IMR-90 (cell line): ENCODE data around the gene OR6S1. TPM values are rescaled to one million over a fixed set of nuclear protein-coding genes. Genes with fewer than 3 reads are reported as not detected.

Experiments used
- ATAC-seq: fragments of 200-7000 bp; cut with Tn5 transposase; 2 replicates; pipeline ENCODE4 v1.9.1; 2020; ENCODE audit warnings: low read depth, mild to moderate bottlenecking, moderate library complexity
- BruUV-seq: library from RNA; stranded (reverse); fragments of 400-500 nt; replicated peaks from 2 replicates; lab custom pipeline; 2021; lab: Mats Ljungman, UMichigan
- CTCF ChIA-PET: fragments of 300-600 bp; formaldehyde crosslinking; extraction: SDS; loops from one replicate; lab custom pipeline; 2021; ENCODE audit warnings: antibody characterized with exemption; lab: Yijun Ruan, JAX
- POLR2A ChIA-PET: fragments of 300-600 bp; sonication (Branson Sonifier 250); formaldehyde crosslinking; loops from one replicate; lab custom pipeline; 2022; ENCODE audit warnings: antibody characterized with exemption; ENCODE audit not compliant: unreplicated experiment; lab: Charles Lee
- DNase-seq: peaks from one replicate; pipeline ENCODE4 v3.0.0; 2013
- H2AFZ ChIP-seq: replicated peaks from 2 replicates; pipeline ENCODE3; 2013; ENCODE audit warnings: low read length, mild to moderate bottlenecking; ENCODE audit not compliant: poor library complexity
- H2AK5ac ChIP-seq: 2 replicates; pipeline ENCODE4 v1.6.1; 2013; ENCODE audit warnings: low read depth, low read length, inconsistent platforms
- H2AK9ac ChIP-seq: replicated peaks from 2 replicates; pipeline ENCODE3; 2013; ENCODE audit warnings: mild to moderate bottlenecking, low read depth, low read length, moderate library complexity; ENCODE audit not compliant: poor library complexity
- H2BK120ac ChIP-seq: 2 replicates; pipeline ENCODE4 v1.6.1; 2013; ENCODE audit warnings: low read depth, low read length, inconsistent platforms
- H2BK15ac ChIP-seq: 3 replicates; pipeline ENCODE4 v1.6.1; 2013; ENCODE audit warnings: low read depth, low read length, inconsistent platforms
- H2BK20ac ChIP-seq: 2 replicates; pipeline ENCODE4 v1.6.1; 2013; ENCODE audit warnings: low read depth, mild to moderate bottlenecking, inconsistent platforms, low read length, moderate library complexity
- H2BK5ac ChIP-seq: 2 replicates; pipeline ENCODE4 v1.6.1; 2013; ENCODE audit warnings: mild to moderate bottlenecking, low read depth, low read length, inconsistent platforms; ENCODE audit not compliant: poor library complexity, severe bottlenecking
- H3K14ac ChIP-seq: replicated peaks from 2 replicates; pipeline ENCODE4 v1.6.1; 2013; ENCODE audit warnings: low read depth, low read length, inconsistent platforms
- H3K18ac ChIP-seq: 2 replicates; pipeline ENCODE4 v1.6.1; 2013; ENCODE audit warnings: low read depth, low read length, control low read depth
- H3K23ac ChIP-seq: 2 replicates; pipeline ENCODE4 v1.6.1; 2013; ENCODE audit warnings: low read depth, low read length, inconsistent platforms
- H3K27ac ChIP-seq: 2 replicates; pipeline ENCODE4 v1.5.1; 2013; ENCODE audit warnings: mild to moderate bottlenecking, control low read depth, low read length; ENCODE audit not compliant: insufficient read depth
- H3K27me3 ChIP-seq: 2 replicates; pipeline ENCODE4 v1.6.1; 2013; ENCODE audit warnings: low read length; ENCODE audit not compliant: control insufficient read depth, insufficient read depth
- H3K36me3 ChIP-seq: 2 replicates; pipeline ENCODE4 v1.6.1; 2013; ENCODE audit warnings: low read length, mixed read lengths; ENCODE audit not compliant: control insufficient read depth, insufficient read depth
- H3K4ac ChIP-seq: 2 replicates; pipeline ENCODE4 v1.6.1; 2013; ENCODE audit warnings: low read depth, low read length, inconsistent platforms
- H3K4me1 ChIP-seq: 2 replicates; pipeline ENCODE4 v1.6.1; 2013; ENCODE audit warnings: low read length, mixed read lengths; ENCODE audit not compliant: control insufficient read depth, insufficient read depth
- H3K4me2 ChIP-seq: 2 replicates; pipeline ENCODE4 v1.6.1; 2013; ENCODE audit warnings: low read depth, mild to moderate bottlenecking, control low read depth, low read length, moderate library complexity
- H3K4me3 ChIP-seq: 2 replicates; pipeline ENCODE4 v1.5.1; 2013; ENCODE audit warnings: low read depth, mild to moderate bottlenecking, control low read depth, low read length, moderate library complexity; ENCODE audit not compliant: insufficient read depth
- H3K56ac ChIP-seq: 2 replicates; pipeline ENCODE4 v1.6.1; 2013; ENCODE audit warnings: low read length, inconsistent platforms; ENCODE audit not compliant: insufficient read depth; ENCODE audit errors: extremely low read depth
- H3K79me1 ChIP-seq, 2 experiments: 2 replicates each; pipeline ENCODE4 v1.6.1; 2013; ENCODE audit warnings: low read length in 2 of 2, inconsistent platforms in 1 of 2, low read depth in 1 of 2
- H3K9ac ChIP-seq: 2 replicates; pipeline ENCODE4 v1.6.1; 2013; ENCODE audit warnings: low read depth, low read length, control low read depth
- H3K9me1 ChIP-seq: 2 replicates; pipeline ENCODE4 v1.6.1; 2013; ENCODE audit warnings: low read length, inconsistent platforms; ENCODE audit not compliant: insufficient read depth
- H3K9me3 ChIP-seq: 2 replicates; pipeline ENCODE4 v1.6.1; 2013; ENCODE audit warnings: low read length; ENCODE audit not compliant: control insufficient read depth, insufficient read depth
- H4K20me1 ChIP-seq: 2 replicates; pipeline ENCODE4 v1.6.1; 2013; ENCODE audit warnings: low read length, inconsistent platforms; ENCODE audit not compliant: insufficient read depth
- H4K5ac ChIP-seq: 2 replicates; pipeline ENCODE4 v1.6.1; 2013; ENCODE audit warnings: mild to moderate bottlenecking, low read depth, low read length, control low read depth
- H4K8ac ChIP-seq, 2 experiments: 2 replicates each; pipeline ENCODE4 v1.6.1; 2013; ENCODE audit warnings: low read depth in 2 of 2, low read length in 2 of 2, control low read depth in 1 of 2, inconsistent platforms in 1 of 2
- H4K91ac ChIP-seq: 2 replicates; pipeline ENCODE4 v1.6.1; 2013; ENCODE audit warnings: low read depth, low read length, inconsistent platforms; ENCODE audit not compliant: insufficient read depth
- BHLHE40 ChIP-seq: fragments of 150-350 bp; IDR thresholded peaks from 2 replicates; pipeline ENCODE4 v1.6.1; 2016; ENCODE audit warnings: mild to moderate bottlenecking, low read depth, low read length
- CEBPB ChIP-seq: IDR thresholded peaks from 2 replicates; pipeline ENCODE4 v1.6.1; 2012; ENCODE audit warnings: low read depth, low read length, improper control_type of control experiment
- CHD1 ChIP-seq: IDR thresholded peaks from 2 replicates; pipeline ENCODE4 v1.6.1; 2012; ENCODE audit warnings: low read depth, low read length, improper control_type of control experiment
- ELK1 ChIP-seq: fragments of 150-350 bp; IDR thresholded peaks from 2 replicates; pipeline ENCODE4 v1.6.1; 2016; ENCODE audit warnings: low read depth, mild to moderate bottlenecking, low read length, moderate library complexity, borderline replicate concordance
- FOS ChIP-seq: fragments of 150-350 bp; IDR thresholded peaks from 2 replicates; pipeline ENCODE4 v1.6.1; 2016; ENCODE audit warnings: low read depth, low read length
- MAZ ChIP-seq: IDR thresholded peaks from 2 replicates; pipeline ENCODE4 v1.6.1; 2012; ENCODE audit warnings: low read depth, mild to moderate bottlenecking, low read length, improper control_type of control experiment, moderate library complexity, borderline replicate concordance
- MXI1 ChIP-seq: IDR thresholded peaks from 2 replicates; pipeline ENCODE4 v1.6.1; 2012; ENCODE audit warnings: low read depth, mild to moderate bottlenecking, low read length, moderate library complexity, borderline replicate concordance
- NFE2L2 ChIP-seq: fragments of 150-350 bp; IDR thresholded peaks from 2 replicates; pipeline ENCODE4 v1.6.1; 2016; ENCODE audit warnings: low read depth, mild to moderate bottlenecking, low read length
- RAD21 ChIP-seq: IDR thresholded peaks from 2 replicates; pipeline ENCODE4 v1.6.1; 2012; ENCODE audit warnings: low read length, improper control_type of control experiment
- RFX5 ChIP-seq: IDR thresholded peaks from 2 replicates; pipeline ENCODE4 v1.8.0; 2012; ENCODE audit warnings: low read depth, mild to moderate bottlenecking, low read length, moderate library complexity
- SMC3 ChIP-seq: fragments of 150-350 bp; IDR thresholded peaks from 2 replicates; pipeline ENCODE4 v1.6.1; 2016; ENCODE audit warnings: low read depth, mild to moderate bottlenecking, antibody characterized with exemption, low read length, moderate library complexity
- USF2 ChIP-seq: fragments of 150-350 bp; IDR thresholded peaks from 2 replicates; pipeline ENCODE4 v1.6.1; 2017; ENCODE audit warnings: mild to moderate bottlenecking, antibody characterized with exemption, low read length, low read depth
- WGBS, 2 experiments: methylation state at CpG; one replicate each; pipeline versions ENCODE4 v1.1.5 to v1.1.7; 2013; ENCODE audit warnings: missing lambda C conversion rate in 2 of 2; ENCODE audit not compliant: insufficient read length in 1 of 2; ENCODE audit errors: extremely low coverage in 2 of 2; 5-methylcytosine and 5-hydroxymethylcytosine counted together
- dilution Hi-C: fragments of 300-500 bp; cut with HindIII; formaldehyde crosslinking; loops from one replicate; pipeline ENCODE4 v1.14.3; 2018; ENCODE audit warnings: low sequenced_read_pairs; ENCODE audit not compliant: unreplicated experiment
- in situ Hi-C: fragments of 300-500 bp; cut with MboI; formaldehyde crosslinking; loops from 3 replicates; pipeline ENCODE4 v1.14.3; 2019; ENCODE audit warnings: low sequenced_read_pairs, inconsistent platforms, mixed read lengths
- intact Hi-C: fragments of 100-400 bp; cut with micrococcal nuclease; formaldehyde crosslinking; loops from 2 replicates; pipeline ENCODE4 v1.10.0; 2022
- polyA plus RNA-seq, 3 experiments: library from polyadenylated mRNA; depleted of rRNA; stranded (reverse); fragments of >200 nt; gene quantifications; 2 replicates each; pipeline ENCODE4 v1.2.3, GENCODE V29; 2012; ENCODE audit warnings: low replicate concordance in 1 of 3
- total RNA-seq: library from RNA; depleted of rRNA; stranded (reverse); fragments of >200 nt; gene quantifications from 2 replicates; pipeline ENCODE4 v1.2.3, GENCODE V29; 2012

OR6S1 gene
- total and polyA plus RNA-seq, 2 of the 4 experiments (the other 2 are of a cell fraction) = not detected

GRCh38 chr14:20676072-20676471 is 34.6 kb upstream of the OR6S1 start:
- H2BK120ac ChIP-seq = no peak overlapping the region
- CTCF ChIA-PET = no interaction called here
- in situ Hi-C loops (no loop called here), dilution Hi-C loops (no loop called here), intact Hi-C loops (no loop called here)
- H3K4me1 ChIP-seq = no peaks in the 10 kb centered on the region
- no peak overlapping the region for H3K14ac ChIP-seq
- H2AK9ac ChIP-seq = no peak overlapping the region
- H3K79me1 ChIP-seq = no peaks in the 10 kb centered on the region
- no peak overlapping the region for H3K9ac ChIP-seq
- POLR2A ChIA-PET = no interaction called here
- no peak overlapping the region for H3K27ac ChIP-seq
- ATAC-seq = no peak
- H3K9me3 ChIP-seq = no peaks in the 10 kb centered on the region
- H2AFZ ChIP-seq = no peak overlapping the region
- no peaks in the 10 kb centered on the region; the same call in 1 of the 2 replicates for H3K27me3 ChIP-seq
- no peak for TF ChIP-seq USF2
- no peak for TF ChIP-seq FOS
- no peak for TF ChIP-seq CEBPB
- TF ChIP-seq MXI1 = no peak
- no peak for TF ChIP-seq SMC3
- no peak for TF ChIP-seq ELK1
- TF ChIP-seq RAD21 = no peak
- TF ChIP-seq MAZ = no peak
- no peak for TF ChIP-seq BHLHE40
- TF ChIP-seq CHD1 = no peak
- no peak for TF ChIP-seq NFE2L2
- TF ChIP-seq RFX5 = no peak
- no CpG with 5 or more reads among the region's 2 CpGs for WGBS, 2 experiments
- H2BK5ac ChIP-seq = no peak overlapping the region
- H3K36me3 ChIP-seq = no peaks in the 10 kb centered on the region
- no TSS peak for BruUV-seq
- no peak overlapping the region for H2BK15ac ChIP-seq
- no peak overlapping the region for H3K23ac ChIP-seq
- no peak overlapping the region for H3K18ac ChIP-seq
- H3K56ac ChIP-seq = no peak overlapping the region
- H3K4me2 ChIP-seq = no peak overlapping the region
- no peak overlapping the region for H4K5ac ChIP-seq
- no peak overlapping the region for H2BK20ac ChIP-seq
- no peak overlapping the region for H4K91ac ChIP-seq
- H3K4ac ChIP-seq = no peak overlapping the region
- no peak overlapping the region for H2AK5ac ChIP-seq
- H4K8ac ChIP-seq = no peak overlapping the region
- DNase-seq = no peak
- no peak overlapping the region for H3K4me3 ChIP-seq
- H3K9me1 ChIP-seq = peaks cover 4% of the 10 kb centered on the region; the same call in 1 of the 2 replicates
- H4K20me1 ChIP-seq = no peaks in the 10 kb centered on the region
